Measurements from ENCODE around the gene SPEM1. TPM values are rescaled to one million over a fixed set of nuclear protein-coding genes. Genes with fewer than 3 reads are reported as not detected.

The SPEM1 gene
- total RNA-seq, 1 experiment from 2014 or later: 0.33 TPM

DNA sequence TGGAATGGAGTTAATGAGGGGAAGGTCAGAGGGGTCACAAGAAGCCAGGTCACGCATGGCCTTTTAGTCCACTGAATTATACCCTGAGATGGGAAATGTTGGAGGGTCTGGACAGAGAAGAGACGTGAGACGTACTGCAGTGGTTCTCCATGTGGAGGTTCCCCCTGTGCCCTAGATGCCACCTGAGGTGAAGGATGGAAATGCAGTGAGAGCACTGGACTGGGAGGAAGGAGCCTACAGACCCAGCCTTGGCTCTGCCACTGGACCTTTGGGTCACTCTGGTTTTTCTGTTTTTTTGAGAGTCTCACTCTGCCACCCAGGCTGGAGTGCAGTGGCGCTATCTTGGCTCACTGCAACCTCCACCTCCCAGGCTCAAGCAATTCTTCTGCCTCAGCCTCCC, 24.0 kb upstream of the SPEM1 start:
- Mint-ChIP-seq H3K27me3 (ENCODE audit: low read depth) (peaks cover 2% of the 10 kb centered on the region), H3K4me3 (peak overlapping the region in 1 of 2 experiments; percentile 3; a peak in 2 of 5 replicates), H3K36me3 (ENCODE audit: insufficient read depth in 1 of 3, low read depth in 3 of 3) (peaks cover 6 to 18% (median 10%) of the 10 kb centered on the region in 3 experiments; a peak in 6 of 7 replicates), H3K4me1 (peaks cover 10 to 13% of the 10 kb centered on the region in 2 experiments), H3K27ac (no peak overlapping the region), H3K9me3 (no peaks in the 10 kb centered on the region)
- Histone ChIP-seq H3K9me3 (ENCODE audit: control insufficient read depth, low read depth, low read length) (no peaks in the 10 kb centered on the region), H3K23me2 (ENCODE audit: insufficient read length, low read depth, low read length, poor library complexity, severe bottlenecking) (peaks cover 12% of the 10 kb centered on the region), H3K27ac (ENCODE audit: insufficient read length, low read depth, low read length) (no peak overlapping the region), H3K56ac (ENCODE audit: insufficient read length, low read depth, low read length) (no peak overlapping the region), H2BK15ac (ENCODE audit: low read depth, low read length) (no peak overlapping the region), H3T11ph (ENCODE audit: low read length) (no peak overlapping the region), H2AFZ (ENCODE audit: low read length) (no peak overlapping the region), H3K23ac (ENCODE audit: insufficient read length, low read depth, low read length) (no peak overlapping the region), H3K4me1 (ENCODE audit: insufficient read depth, low read length) (peaks cover 2% of the 10 kb centered on the region; the same call in 1 of the 2 replicates), H3K27me3 (ENCODE audit: insufficient read depth, low read length) (no peaks in the 10 kb centered on the region), H4K8ac (replicated peaks; ENCODE audit: insufficient read length, low read depth, low read length) (no peak overlapping the region), H2BK12ac (ENCODE audit: insufficient read length, low read depth, low read length) (no peak overlapping the region), H3K79me2 (ENCODE audit: insufficient read depth, low read length) (no peaks in the 10 kb centered on the region), H3K79me1 (ENCODE audit: insufficient read depth, low read depth, low read length, poor library complexity, severe bottlenecking) (no peaks in the 10 kb centered on the region), H4K20me1 (ENCODE audit: control insufficient read depth, insufficient read depth, insufficient read length) (peaks cover under 1% of the 10 kb centered on the region), H3K18ac (ENCODE audit: insufficient read length, low read depth, low read length) (no peak overlapping the region), H2BK120ac (ENCODE audit: low read depth, low read length, poor library complexity, severe bottlenecking) (no peak overlapping the region), H4K5ac (ENCODE audit: insufficient read length, low read depth, low read length) (no peak overlapping the region), H4K91ac (ENCODE audit: insufficient read length, low read depth, low read length) (no peak overlapping the region), H2AK5ac (ENCODE audit: insufficient read length, low read length) (no peak overlapping the region), H3K4ac (ENCODE audit: low read depth, low read length) (no peak overlapping the region), H3K14ac (ENCODE audit: insufficient read depth, low read length) (no peak overlapping the region), H3K9ac (ENCODE audit: extremely low read depth, insufficient read length, low read length) (no peak overlapping the region), H2BK20ac (ENCODE audit: low read depth, low read length, poor library complexity, severe bottlenecking) (no peak overlapping the region), H2BK5ac (ENCODE audit: insufficient read length, low read length) (no peak overlapping the region), H3K4me2 (ENCODE audit: insufficient read depth, insufficient read length, low read length) (no peak overlapping the region)
- TF ChIP-seq, protein P1, sequence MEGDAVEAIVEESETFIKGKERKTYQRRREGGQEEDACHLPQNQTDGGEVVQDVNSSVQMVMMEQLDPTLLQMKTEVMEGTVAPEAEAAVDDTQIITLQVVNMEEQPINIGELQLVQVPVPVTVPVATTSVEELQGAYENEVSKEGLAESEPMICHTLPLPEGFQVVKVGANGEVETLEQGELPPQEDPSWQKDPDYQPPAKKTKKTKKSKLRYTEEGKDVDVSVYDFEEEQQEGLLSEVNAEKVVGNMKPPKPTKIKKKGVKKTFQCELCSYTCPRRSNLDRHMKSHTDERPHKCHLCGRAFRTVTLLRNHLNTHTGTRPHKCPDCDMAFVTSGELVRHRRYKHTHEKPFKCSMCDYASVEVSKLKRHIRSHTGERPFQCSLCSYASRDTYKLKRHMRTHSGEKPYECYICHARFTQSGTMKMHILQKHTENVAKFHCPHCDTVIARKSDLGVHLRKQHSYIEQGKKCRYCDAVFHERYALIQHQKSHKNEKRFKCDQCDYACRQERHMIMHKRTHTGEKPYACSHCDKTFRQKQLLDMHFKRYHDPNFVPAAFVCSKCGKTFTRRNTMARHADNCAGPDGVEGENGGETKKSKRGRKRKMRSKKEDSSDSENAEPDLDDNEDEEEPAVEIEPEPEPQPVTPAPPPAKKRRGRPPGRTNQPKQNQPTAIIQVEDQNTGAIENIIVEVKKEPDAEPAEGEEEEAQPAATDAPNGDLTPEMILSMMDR (conservative IDR thresholded peaks at IDR 0.05): no peak
- no CpG with 5 or more reads among the region's 4 CpGs for WGBS (ENCODE audit: extremely low coverage, insufficient read length, low lambda C conversion rate)
- DNase-seq: no peak
